Epithelial cell of proximal tubule (primary cell): ENCODE data around the gene SFXN3. TPM values are rescaled to one million over a fixed set of nuclear protein-coding genes. Genes with fewer than 3 reads are reported as not detected.

Experiments
- DNase-seq: peaks from one replicate; pipeline ENCODE4 v3.0.0-alpha.2; 2011; ENCODE audit warnings: low read depth
- H3K4me3 ChIP-seq: 2 replicates; pipeline ENCODE4 v1.5.1; 2011; ENCODE audit warnings: low read depth, mild to moderate bottlenecking, low read length
- CTCF ChIP-seq: conservative IDR thresholded peaks from 2 replicates; pipeline ENCODE4 v1.5.1; 2012; ENCODE audit warnings: low read depth, mild to moderate bottlenecking, low read length
- total RNA-seq: library from RNA; depleted of rRNA; stranded (reverse); fragments of >200 nt; gene quantifications from 2 replicates; pipeline ENCODE4 v1.2.3, GENCODE V29; 2015

SFXN3 gene
- total RNA-seq, 1 donor from 2014 or later, result 47.6 TPM

- DNase-seq, result no peak
- no peak for TF ChIP-seq CTCF
- no peak overlapping the region for H3K4me3 ChIP-seq
Observed at GRCh38 chr10:101038484-101038883, 7.5 kb downstream of the SFXN3 start.

GRCh38 chr10:101040061-101040460, 9.0 kb downstream of the SFXN3 start:
- no peak for TF ChIP-seq CTCF
- DNase-seq, result no peak
- no peak overlapping the region for H3K4me3 ChIP-seq

GRCh38 chr10:101040851-101041250, 9.8 kb downstream of the SFXN3 start:
- TF ChIP-seq CTCF, result no peak
- no peak overlapping the region for H3K4me3 ChIP-seq
- no peak for DNase-seq

- H3K4me3 ChIP-seq, result no peak overlapping the region
- no peak for DNase-seq
Observed at GRCh38 chr10:101041252-101041761, 10.3 kb downstream of the SFXN3 start.

GRCh38 chr10:101042118-101042517, 11.1 kb downstream of the SFXN3 start:
- DNase-seq, result no peak
- TF ChIP-seq CTCF, result no peak
- H3K4me3 ChIP-seq, result peak overlapping the region; percentile 60

More at GRCh38 chr10:101041252-101041761, 10.3 kb downstream of the SFXN3 start:
- TF ChIP-seq CTCF, result peak; percentile 88

GRCh38 chr10:101042667-101043362, 11.8 kb downstream of the SFXN3 start:
- H3K4me3 ChIP-seq, result peak overlapping the region; percentile 60
- DNase-seq, result peak; percentile 89
- TF ChIP-seq CTCF, result no peak

- peak overlapping the region; percentile 60 for H3K4me3 ChIP-seq
- no peak for TF ChIP-seq CTCF
- DNase-seq, result no peak
Observed at GRCh38 chr10:101043363-101043707, 12.3 kb downstream of the SFXN3 start.
